Central memory CD8-positive, alpha-beta T cell (primary cell): ENCODE measurements around the gene MAST4.

Source experiments
- ATAC-seq: fragments of 150-1000 bp; cut with Tn5 transposase; replicated peaks from 2 replicates; pipeline ENCODE4 v1.10.0; 2022; ENCODE audit warnings: mild to moderate bottlenecking, moderate FRiP score, moderate number of reproducible peaks; ENCODE audit not compliant: poor library complexity, severe bottlenecking; ENCODE audit errors: extremely low read depth
- DNase-seq, 2 donors: peaks; one replicate each; pipeline ENCODE4 v3.0.0; 2021; ENCODE audit warnings: low spot score in 2 of 2
- H3K27ac Mint-ChIP-seq: one replicate; pipeline ENCODE4 v1.8.0; 2022; ENCODE audit warnings: low read depth, mild to moderate bottlenecking, moderate library complexity, mixed read lengths
- H3K27me3 Mint-ChIP-seq: one replicate; pipeline ENCODE4 v1.8.0; 2022; ENCODE audit warnings: mixed read lengths
- H3K36me3 Mint-ChIP-seq: one replicate; pipeline ENCODE4 v1.8.0; 2022; ENCODE audit warnings: mild to moderate bottlenecking, moderate library complexity, mixed read lengths; ENCODE audit not compliant: insufficient read depth
- H3K4me1 Mint-ChIP-seq: one replicate; pipeline ENCODE4 v1.8.0; 2022; ENCODE audit warnings: mixed read lengths
- H3K4me3 Mint-ChIP-seq: one replicate; pipeline ENCODE4 v1.8.0; 2022; ENCODE audit warnings: mild to moderate bottlenecking, moderate library complexity, mixed read lengths
- H3K9me3 Mint-ChIP-seq: one replicate; pipeline ENCODE4 v1.8.0; 2022; ENCODE audit warnings: mixed read lengths

MAST4 gene

DNA sequence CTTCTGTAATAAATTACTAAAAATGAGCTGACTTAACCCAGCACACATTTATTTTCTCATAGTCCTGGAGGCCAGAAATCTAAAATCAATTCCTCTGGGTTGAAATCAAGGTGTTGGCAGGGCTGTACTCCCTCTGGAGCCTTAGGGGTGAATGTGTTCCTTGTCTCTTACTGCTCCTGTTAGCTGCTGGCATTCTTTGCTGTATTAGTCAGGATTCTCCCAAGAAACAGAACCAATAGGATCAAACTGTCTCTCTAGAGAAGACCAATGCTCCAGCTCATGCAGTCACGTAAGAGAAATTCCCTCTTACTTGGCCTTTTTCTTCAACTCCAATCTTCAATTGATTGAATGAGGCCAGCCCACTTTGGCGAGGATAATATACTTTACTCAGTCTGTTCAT, 615.7 kb downstream of the MAST4 start:
- H3K4me1 Mint-ChIP-seq: peaks cover 55% of the 10 kb centered on the region
- ATAC-seq (no peak), DNase-seq (no peak)

GRCh38 chr5:67214036-67214435, 617.8 kb downstream of the MAST4 start:
- Mint-ChIP-seq H3K27ac (peak overlapping the region; percentile 93), H3K4me1 (peaks cover 58% of the 10 kb centered on the region), H3K4me3 (peak overlapping the region; percentile 8), H3K9me3 (no peaks in the 10 kb centered on the region), H3K36me3 (peaks cover 11% of the 10 kb centered on the region), H3K27me3 (no peaks in the 10 kb centered on the region)
- DNase-seq: no peak
- no peak for ATAC-seq

More for the DNA sequence above, 615.7 kb downstream of the MAST4 start:
- no peak overlapping the region for H3K4me3 Mint-ChIP-seq
- H3K9me3 Mint-ChIP-seq: no peaks in the 10 kb centered on the region
- H3K36me3 Mint-ChIP-seq: peaks cover 15% of the 10 kb centered on the region
- no peaks in the 10 kb centered on the region for H3K27me3 Mint-ChIP-seq
- H3K27ac Mint-ChIP-seq: peak overlapping the region; percentile 37

DNA sequence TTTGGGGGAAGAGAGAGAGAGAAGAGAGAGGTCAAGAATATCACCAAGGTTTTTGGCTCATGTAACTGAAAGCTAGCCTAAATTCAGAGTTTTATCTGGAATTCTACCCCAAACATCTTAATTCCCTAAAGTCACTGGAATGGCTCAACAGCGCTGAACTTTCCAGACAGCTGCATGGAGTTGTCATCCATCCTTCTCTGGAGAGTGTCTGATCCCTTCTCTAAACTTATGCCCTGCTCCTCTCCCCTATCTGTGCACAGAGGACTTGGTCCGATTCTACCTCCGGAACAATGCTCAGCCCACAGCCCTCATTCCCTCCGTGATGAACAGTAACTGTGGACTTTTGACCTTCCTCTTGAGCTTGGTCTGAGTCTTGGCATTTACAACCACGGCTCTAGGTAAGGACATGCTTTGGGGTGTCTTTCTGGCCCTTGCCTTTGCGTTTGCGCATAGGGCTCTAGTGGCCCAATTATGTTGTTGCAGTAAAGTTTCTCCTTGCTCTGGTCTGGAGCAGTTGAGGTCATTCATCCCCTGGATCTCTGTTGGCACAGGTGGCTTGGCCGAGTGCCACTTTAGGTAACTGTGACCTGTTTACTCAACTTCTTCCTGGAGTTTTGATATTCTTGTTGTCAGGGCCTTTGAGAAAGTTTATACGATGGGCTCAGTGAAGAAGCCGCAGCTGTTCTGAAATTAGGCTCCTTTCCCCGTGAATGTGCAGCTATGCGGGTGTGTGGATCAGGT, 618.7 kb downstream of the MAST4 start:
- peak overlapping the region; percentile 62 for H3K4me3 Mint-ChIP-seq
- peaks cover 55% of the 10 kb centered on the region for H3K4me1 Mint-ChIP-seq
- DNase-seq: no peak
- H3K27me3 Mint-ChIP-seq: no peaks in the 10 kb centered on the region
- peaks cover 11% of the 10 kb centered on the region for H3K36me3 Mint-ChIP-seq
- no peak for ATAC-seq
- peak overlapping the region; percentile 97 for H3K27ac Mint-ChIP-seq
- H3K9me3 Mint-ChIP-seq: no peaks in the 10 kb centered on the region

GRCh38 chr5:67215519-67216471, 619.6 kb downstream of the MAST4 start:
- H3K27me3 Mint-ChIP-seq: no peaks in the 10 kb centered on the region
- peak overlapping the region; percentile 62 for H3K4me3 Mint-ChIP-seq
- no peaks in the 10 kb centered on the region for H3K9me3 Mint-ChIP-seq
- H3K36me3 Mint-ChIP-seq: peaks cover 11% of the 10 kb centered on the region
- DNase-seq: peak; percentile 41 to 68
- peak; percentile 99 for ATAC-seq
- peak overlapping the region; percentile 97 for H3K27ac Mint-ChIP-seq
- H3K4me1 Mint-ChIP-seq: peaks cover 56% of the 10 kb centered on the region

DNA sequence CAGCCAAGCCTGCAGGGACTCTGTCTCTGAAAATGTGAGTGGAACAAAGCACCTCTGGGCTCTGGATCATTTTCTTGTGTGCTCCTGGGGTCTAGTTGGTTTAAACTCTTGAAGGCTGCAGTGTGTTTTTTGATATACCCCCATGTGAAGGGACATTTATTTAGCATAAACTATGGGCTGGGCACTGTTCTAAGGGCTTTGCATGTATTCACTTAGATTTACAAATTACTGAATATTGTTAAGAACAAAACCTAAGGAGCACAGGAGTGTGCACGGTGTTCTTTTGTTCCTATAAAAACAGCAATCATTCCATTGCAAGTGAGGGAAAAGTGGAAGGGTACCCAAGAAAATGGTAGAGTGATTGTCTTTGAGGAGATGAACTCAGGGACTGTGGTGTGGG, 620.4 kb downstream of the MAST4 start:
- no peaks in the 10 kb centered on the region for H3K27me3 Mint-ChIP-seq
- H3K4me1 Mint-ChIP-seq: peaks cover 64% of the 10 kb centered on the region
- peaks cover 11% of the 10 kb centered on the region for H3K36me3 Mint-ChIP-seq
- ATAC-seq: no peak
- H3K27ac Mint-ChIP-seq: peak overlapping the region; percentile 97
- H3K4me3 Mint-ChIP-seq: peak overlapping the region; percentile 62
- no peak for DNase-seq
- H3K9me3 Mint-ChIP-seq: no peaks in the 10 kb centered on the region
